Esophagus (tissue), 2 donors: ENCODE results near the gene UBC. TPM values are rescaled to one million over a fixed set of nuclear protein-coding genes. Genes with fewer than 3 reads are reported as not detected.
"Not testable (repeated sequence)": the region's sequence is repeated elsewhere in the genome, so short reads cannot be mapped to it uniquely, and the experiment has no call there.

Experiments used
- H3K27ac ChIP-seq, 2 donors: one replicate each; pipeline ENCODE4 v1.5.1; 2013; ENCODE audit warnings: low read depth in 2 of 2, mild to moderate bottlenecking in 2 of 2, inconsistent platforms in 1 of 2, low read length in 1 of 2, moderate library complexity in 1 of 2
- H3K27me3 ChIP-seq, 2 donors: one replicate each; pipeline ENCODE4 v1.6.1; 2013; ENCODE audit warnings: low read length in 2 of 2, control low read depth in 1 of 2, mild to moderate bottlenecking in 1 of 2; ENCODE audit not compliant: insufficient read depth in 2 of 2, control insufficient read depth in 1 of 2
- H3K36me3 ChIP-seq, 2 donors: one replicate each; pipeline ENCODE4 v1.6.1; 2013; ENCODE audit warnings: low read length in 1 of 2; ENCODE audit not compliant: control insufficient read depth in 2 of 2, insufficient read depth in 2 of 2
- H3K4me1 ChIP-seq, 2 donors: one replicate each; pipeline ENCODE4 v1.6.1; 2013; ENCODE audit warnings: low read length in 1 of 2; ENCODE audit not compliant: control insufficient read depth in 2 of 2, insufficient read depth in 2 of 2
- H3K4me3 ChIP-seq, 2 donors: one replicate each; pipeline ENCODE4 v1.5.1; 2013; ENCODE audit warnings: low read length in 2 of 2, mild to moderate bottlenecking in 2 of 2, low read depth in 1 of 2, moderate library complexity in 1 of 2
- H3K9me3 ChIP-seq, 2 donors: one replicate each; pipeline ENCODE4 v1.6.1; 2013; ENCODE audit warnings: mild to moderate bottlenecking in 2 of 2, low read depth in 1 of 2, low read length in 1 of 2, moderate library complexity in 1 of 2; ENCODE audit not compliant: control insufficient read depth in 2 of 2, insufficient read depth in 1 of 2
- WGBS, 2 donors: extraction: QIAGEN DNeasy Blood & Tissue Kit; methylation state at CpG; one replicate each; pipeline ENCODE4 v1.1.7; 2013; 5-methylcytosine and 5-hydroxymethylcytosine counted together
- polyA plus RNA-seq, 2 donors: library from polyadenylated mRNA; stranded (reverse); fragments of 200-250 nt; gene quantifications; one replicate each; pipeline ENCODE4 v1.2.3, GENCODE V29; 2013
- donor health status: healthy with polysubstance abuse.
- donor health status: Bipolar disorder and iron deficiency.

UBC gene
- polyA plus RNA-seq, 2 donors: 1,354 to 1,419 TPM

- Histone ChIP-seq H3K9me3 (no peaks in the 10 kb centered on the region), H3K27me3 (no peaks in the 10 kb centered on the region), H3K27ac (no peak overlapping the region), H3K36me3 (no peaks in the 10 kb centered on the region), H3K4me3 (no peak overlapping the region), H3K4me1 (no peaks in the 10 kb centered on the region)
- WGBS, 2 donors: 39 to 60% methylated on average over 2 of the region's 2 CpGs
These were observed 26.2 kb downstream of the UBC start for GRCh38 chr12:124888260-124888659.

DNA sequence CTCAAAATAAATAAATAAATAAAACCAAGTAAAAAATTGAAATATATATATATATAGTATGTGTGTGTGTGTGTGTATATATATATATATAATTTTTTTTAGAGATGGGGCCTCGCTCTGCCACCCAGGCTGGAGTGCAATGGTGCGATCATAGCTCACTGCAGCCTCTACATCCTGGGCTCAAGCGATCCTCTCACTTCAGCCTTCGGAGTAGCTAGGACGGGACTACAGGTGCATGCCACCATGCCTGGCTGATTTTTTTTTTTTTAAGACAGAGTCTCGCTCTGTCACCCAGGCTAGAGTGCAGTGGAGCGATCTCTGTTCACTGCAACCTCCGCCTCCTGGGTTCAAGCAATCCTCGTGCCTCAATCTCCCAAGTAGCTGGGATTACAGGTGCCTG is 26.7 kb downstream of the UBC start:
- not testable (repeated sequence) for H3K4me1 ChIP-seq, H3K9me3 ChIP-seq, H3K27ac ChIP-seq, H3K4me3 ChIP-seq, H3K27me3 ChIP-seq, H3K36me3 ChIP-seq
- WGBS, 2 donors: 96 to 98% methylated on average over 9 of the region's 9 CpGs

- Histone ChIP-seq H3K9me3 (no peaks in the 10 kb centered on the region), H3K4me1 (no peaks in the 10 kb centered on the region), H3K4me3 (no peak overlapping the region), H3K27me3 (no peaks in the 10 kb centered on the region), H3K36me3 (no peaks in the 10 kb centered on the region), H3K27ac (no peak overlapping the region)
- WGBS, 2 donors: 61 to 62% methylated on average over 15 of the region's 15 CpGs
These were observed 29.6 kb downstream of the UBC start for GRCh38 chr12:124884587-124885438.

GRCh38 chr12:124883263-124884130 is 31.0 kb downstream of the UBC start:
- H3K36me3 ChIP-seq: no peaks in the 10 kb centered on the region
- WGBS, 2 donors: 82 to 85% methylated on average over 10 of the region's 10 CpGs
- no peak overlapping the region for H3K4me3 ChIP-seq
- no peak overlapping the region for H3K27ac ChIP-seq
- no peaks in the 10 kb centered on the region for H3K9me3 ChIP-seq
- no peaks in the 10 kb centered on the region for H3K4me1 ChIP-seq
- no peaks in the 10 kb centered on the region for H3K27me3 ChIP-seq

DNA sequence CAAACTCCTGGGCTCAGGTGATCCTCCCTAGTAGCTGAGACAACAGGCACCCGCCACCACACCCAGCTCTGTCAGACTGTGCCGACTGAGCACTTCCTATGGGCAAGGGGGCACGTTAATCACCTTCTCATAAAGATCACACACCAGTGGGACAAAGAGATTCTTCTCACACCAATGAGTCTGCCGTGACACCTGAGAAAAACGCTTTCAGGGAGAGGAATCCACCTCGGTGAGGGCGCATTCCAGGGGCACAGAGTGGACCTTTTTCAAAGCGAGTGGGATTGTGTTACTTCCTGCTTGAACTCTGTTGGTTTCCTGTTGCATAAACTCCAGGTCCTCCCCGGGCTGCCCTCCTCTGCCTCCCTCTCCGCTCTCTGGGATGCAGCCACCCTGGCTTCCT is 33.3 kb downstream of the UBC start:
- Histone ChIP-seq H3K27me3 (no peaks in the 10 kb centered on the region), H3K27ac (no peak overlapping the region), H3K4me3 (no peak overlapping the region), H3K36me3 (no peaks in the 10 kb centered on the region), H3K9me3 (no peaks in the 10 kb centered on the region), H3K4me1 (no peaks in the 10 kb centered on the region)
- WGBS, 2 donors: 65 to 69% methylated on average over 10 of the region's 10 CpGs

DNA sequence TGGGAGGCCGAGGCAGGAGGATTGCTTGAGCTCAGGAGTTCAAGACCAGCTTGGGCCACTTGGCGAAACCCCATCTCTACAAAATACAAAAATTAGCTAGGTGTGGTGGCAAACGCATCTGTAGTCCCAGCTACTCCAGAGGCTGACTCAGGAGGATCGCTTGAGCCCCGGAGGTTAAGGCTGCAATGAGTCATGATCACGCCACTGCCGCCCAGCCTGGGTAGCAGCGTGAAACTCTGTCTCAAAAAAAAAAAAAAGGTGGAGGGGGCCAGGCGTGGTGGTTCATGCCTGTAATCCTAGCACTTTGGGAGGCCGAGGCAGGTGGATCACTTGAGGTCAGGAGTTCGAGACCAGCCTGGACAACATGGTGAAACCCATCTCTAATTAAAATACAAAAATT is 34.1 kb downstream of the UBC start:
- H3K27ac ChIP-seq, H3K36me3 ChIP-seq, H3K27me3 ChIP-seq, H3K4me3 ChIP-seq, H3K4me1 ChIP-seq, H3K9me3 ChIP-seq: not testable (repeated sequence)
- WGBS, 2 donors: 80 to 84% methylated on average over 11 of the region's 11 CpGs

DNA sequence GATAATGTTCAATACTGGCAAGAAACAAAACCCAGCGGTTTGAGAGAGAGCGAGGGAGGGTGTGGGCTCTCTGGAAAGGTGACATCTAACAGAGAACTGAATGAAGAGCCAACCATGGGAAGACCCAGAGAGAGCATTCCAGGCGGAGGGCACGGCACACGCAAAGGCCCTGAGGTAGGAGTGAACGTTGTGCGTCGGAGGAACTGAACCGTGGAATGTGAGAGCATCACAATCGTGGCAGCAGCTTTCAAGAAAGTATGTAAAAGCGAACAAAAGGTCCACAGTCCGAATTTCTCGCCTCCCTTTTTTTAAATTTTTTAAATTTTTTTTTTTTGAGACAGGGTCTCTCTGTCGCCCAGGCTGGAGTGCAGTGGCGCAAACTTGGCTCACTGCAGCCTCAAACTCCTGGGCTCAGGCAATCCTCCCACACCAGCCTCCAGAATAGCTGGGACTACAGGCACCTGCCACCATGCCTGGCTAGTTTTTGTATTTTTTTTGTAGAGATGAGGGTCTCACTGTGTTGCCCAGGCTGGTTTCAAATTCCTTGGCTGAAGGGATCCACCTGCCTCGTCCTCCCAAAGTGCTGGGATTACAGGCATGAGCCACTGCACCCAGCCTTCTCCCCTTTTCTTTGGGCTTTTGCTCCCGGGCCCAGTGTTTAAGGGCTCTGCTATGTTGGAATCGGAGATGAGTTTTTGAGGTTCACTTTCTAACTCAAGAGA is 35.5 kb downstream of the UBC start:
- Histone ChIP-seq H3K27me3 (no peaks in the 10 kb centered on the region), H3K4me3 (no peak overlapping the region), H3K9me3 (no peaks in the 10 kb centered on the region), H3K4me1 (no peaks in the 10 kb centered on the region), H3K27ac (no peak overlapping the region), H3K36me3 (no peaks in the 10 kb centered on the region)
- 92 to 93% methylated on average over 18 of the region's 18 CpGs for WGBS, 2 donors

- 68 to 81% methylated on average over 3 of the region's 3 CpGs for WGBS, 2 donors
- no peaks in the 10 kb centered on the region for H3K4me1 ChIP-seq
These were observed 37.0 kb downstream of the UBC start for GRCh38 chr12:124877423-124877822.

GRCh38 chr12:124876171-124876570 is 38.3 kb downstream of the UBC start:
- Histone ChIP-seq H3K4me3 (no peak overlapping the region), H3K27me3 (no peaks in the 10 kb centered on the region), H3K27ac (no peak overlapping the region), H3K4me1 (no peaks in the 10 kb centered on the region), H3K36me3 (no peaks in the 10 kb centered on the region), H3K9me3 (no peaks in the 10 kb centered on the region)
- 64 to 80% methylated on average over 2 of the region's 2 CpGs for WGBS, 2 donors

More at GRCh38 chr12:124877423-124877822, 37.0 kb downstream of the UBC start:
- no peaks in the 10 kb centered on the region for H3K9me3 ChIP-seq
- no peak overlapping the region for H3K4me3 ChIP-seq
- H3K27me3 ChIP-seq: no peaks in the 10 kb centered on the region
- no peak overlapping the region for H3K27ac ChIP-seq
- no peaks in the 10 kb centered on the region for H3K36me3 ChIP-seq
